Endothelial cell of umbilical vein (primary cell): ENCODE results near the gene SSTR3. TPM values are rescaled to one million over a fixed set of nuclear protein-coding genes. Genes with fewer than 3 reads are reported as not detected.

Experiments
- BruUV-seq: library from RNA; stranded (reverse); fragments of 400-500 nt; replicated peaks from 2 replicates; lab custom pipeline; 2021; lab: Mats Ljungman, UMichigan
- CTCF ChIA-PET: fragments of 300-600, 350-600 bp; sonication (Branson Sonifier 250); formaldehyde crosslinking; loops from one replicate; lab custom pipeline; 2021; ENCODE audit warnings: antibody characterized with exemption, inconsistent platforms; lab: Charles Lee
- POLR2A ChIA-PET: fragments of 300-600, 350-600 bp; sonication (Branson Sonifier 250); formaldehyde crosslinking; loops from one replicate; lab custom pipeline; 2021; ENCODE audit warnings: antibody characterized with exemption, inconsistent platforms; lab: Charles Lee
- DNase-seq: peaks from one replicate; pipeline ENCODE4 v3.0.0-alpha.2; 2011; ENCODE audit warnings: low read depth, low spot score
- FAIRE-seq: peaks from 2 replicates; lab custom pipeline; 2011; peaks lifted over from hg19 to GRCh38; lab: Jason Lieb, UNC
- H2AFZ ChIP-seq: 2 replicates; pipeline ENCODE4 v1.6.0; 2012; ENCODE audit warnings: low read depth, low read length, control low read depth, inconsistent platforms
- H3K27ac ChIP-seq: 2 replicates; pipeline ENCODE4 v1.5.1; 2011; ENCODE audit warnings: low read depth, mild to moderate bottlenecking, control low read depth, low read length, moderate library complexity; ENCODE audit not compliant: insufficient read depth
- H3K27me3 ChIP-seq, 2 experiments: 2 replicates each; pipeline versions ENCODE4 v1.6.0 to v1.6.1; 2011; ENCODE audit warnings: low read length in 2 of 2, mixed read lengths in 1 of 2; ENCODE audit not compliant: control insufficient read depth in 2 of 2, insufficient read depth in 2 of 2
- H3K36me3 ChIP-seq, 2 experiments: 2 replicates in 1 of 2; 3 replicates in 1 of 2; pipeline ENCODE4 v1.5.1; 2011; ENCODE audit warnings: low read length in 2 of 2, mild to moderate bottlenecking in 1 of 2, moderate library complexity in 1 of 2; ENCODE audit not compliant: control insufficient read depth in 2 of 2, insufficient read depth in 2 of 2; ENCODE audit errors: extremely low read depth in 1 of 2
- H3K4me1 ChIP-seq: 3 replicates; pipeline ENCODE4 v1.5.1; 2011; ENCODE audit warnings: mild to moderate bottlenecking, low read length; ENCODE audit not compliant: control insufficient read depth, insufficient read depth; ENCODE audit errors: extremely low read depth
- H3K4me2 ChIP-seq: 2 replicates; pipeline ENCODE4 v1.6.1; 2011; ENCODE audit warnings: low read length, control low read depth, mixed read lengths; ENCODE audit not compliant: insufficient read depth
- H3K4me3 ChIP-seq, 3 experiments: fragments of 200-600 bp in 1 of 3; sonication (generic), shearing (Covaris generic) in 1 of 3; replicated peaks in 1 of 3; 2 replicates each; pipeline ENCODE4 v1.5.1; 2011 to 2016; ENCODE audit warnings: control low read depth in 3 of 3, low read length in 3 of 3, mild to moderate bottlenecking in 2 of 3, inconsistent platforms in 1 of 3, low read depth in 1 of 3, moderate library complexity in 1 of 3; ENCODE audit not compliant: insufficient read depth in 1 of 3
- H3K79me2 ChIP-seq: 2 replicates; pipeline ENCODE4 v1.6.0; 2012; ENCODE audit warnings: low read length, inconsistent platforms; ENCODE audit not compliant: control insufficient read depth, insufficient read depth
- H3K9ac ChIP-seq: replicated peaks from 2 replicates; pipeline ENCODE3; 2011; ENCODE audit warnings: low read length, control low read depth; ENCODE audit not compliant: insufficient read depth; ENCODE audit errors: extremely low read depth
- H3K9me1 ChIP-seq: replicated peaks from 3 replicates; pipeline ENCODE4 v1.6.0; 2011; ENCODE audit warnings: mild to moderate bottlenecking, low read length; ENCODE audit not compliant: control insufficient read depth, insufficient read depth; ENCODE audit errors: extremely low read depth
- H3K9me3 ChIP-seq: replicated peaks from 2 replicates; pipeline ENCODE4 v1.5.1; 2012; ENCODE audit warnings: low read length, inconsistent platforms; ENCODE audit not compliant: control insufficient read depth, insufficient read depth
- H4K20me1 ChIP-seq: replicated peaks from 2 replicates; pipeline ENCODE3; 2011; ENCODE audit warnings: mild to moderate bottlenecking, low read length; ENCODE audit not compliant: control insufficient read depth, insufficient read depth; ENCODE audit errors: extremely low read depth
- CTCF ChIP-seq, 2 donors: IDR thresholded peaks; 1 replicate in 1 of 2; 2 replicates in 1 of 2; pipeline ENCODE4 v1.5.1; 2011; ENCODE audit warnings: low read length in 2 of 2, mild to moderate bottlenecking in 2 of 2, moderate library complexity in 2 of 2, control low read depth in 1 of 2, inconsistent platforms in 1 of 2, low read depth in 1 of 2; ENCODE audit not compliant: insufficient read depth in 1 of 2; ENCODE audit errors: extremely low read depth in 1 of 2
- FOS ChIP-seq: IDR thresholded peaks from 2 replicates; pipeline ENCODE4 v1.6.1; 2011; ENCODE audit warnings: mild to moderate bottlenecking, low read length, moderate library complexity, borderline replicate concordance; ENCODE audit not compliant: insufficient read depth
- JUN ChIP-seq: IDR thresholded peaks from 2 replicates; pipeline ENCODE4 v1.6.1; 2011; ENCODE audit warnings: borderline replicate concordance, low read depth; ENCODE audit not compliant: insufficient read length, insufficient read depth
- MAX ChIP-seq: IDR thresholded peaks from 2 replicates; pipeline ENCODE4 v1.6.1; 2011; ENCODE audit not compliant: insufficient read depth, insufficient read length
- MYC ChIP-seq: IDR thresholded peaks from one replicate; pipeline ENCODE4 v1.6.1; 2011; ENCODE audit warnings: mild to moderate bottlenecking, low read depth, low read length
- POLR2AphosphoS5 ChIP-seq: IDR thresholded peaks from 2 replicates; pipeline ENCODE4 v1.6.1; 2012; ENCODE audit warnings: low read depth, mild to moderate bottlenecking, control low read depth, low read length, moderate library complexity; ENCODE audit not compliant: insufficient read depth
- dilution Hi-C: fragments of 300-500 bp; cut with MboI; formaldehyde crosslinking; loops from one replicate; pipeline ENCODE4 v1.15.0; 2019; ENCODE audit warnings: low sequenced_read_pairs; ENCODE audit not compliant: extremely low pct_ligation_motif_present
- intact Hi-C: fragments of 100-400 bp; cut with micrococcal nuclease; formaldehyde crosslinking; loops from one replicate; pipeline ENCODE4 v1.10.0; 2022
- polyA plus RNA-seq, 4 experiments: library from polyadenylated mRNA; depleted of rRNA in 3 of 4; stranded (reverse) in 3 of 4; unstranded in 1 of 4; fragments of >200 nt; gene quantifications; 2 replicates each; pipeline versions ENCODE4 v1.2.1 to v1.2.3, GENCODE V29; 2011 to 2012; ENCODE audit warnings: missing spikeins in 1 of 4
- total RNA-seq: library from RNA; stranded (reverse); gene quantifications from 2 replicates; pipeline ENCODE4 v1.2.3, GENCODE V29; 2021

The SSTR3 gene
- total and polyA plus RNA-seq, 2 donors (not counting 3 experiments of a cell fraction or from before 2014, with no cell fraction given), result not detected

- H3K27me3 ChIP-seq, result no peaks in the 10 kb centered on the region
- dilution Hi-C loops, result no loop called here
- H3K4me2 ChIP-seq, result no peak overlapping the region
- peaks cover 36% of the 10 kb centered on the region for H3K4me1 ChIP-seq
- POLR2A ChIA-PET, result no interaction called here
- H3K9ac ChIP-seq, result no peak overlapping the region
- CTCF ChIA-PET, result interaction anchor here (1.1 to 4.1 kb wide), 3 partner anchors 10 to 20 kb away, joined by 3 to 36 read pairs (median 4); no protein-coding TSS in a partner anchor
- TF ChIP-seq CTCF (IDR thresholded peaks at IDR 0.05; ENCODE audit: extremely low read depth in 1 of 2, insufficient read depth in 1 of 2, low read depth in 1 of 2, low read length in 2 of 2), result no peak
- no peak for TF ChIP-seq FOS
- no peak for TF ChIP-seq MYC
- TF ChIP-seq MAX, result no peak
- no peak for TF ChIP-seq POLR2AphosphoS5
- no peak for TF ChIP-seq JUN
- H4K20me1 ChIP-seq, result no peaks in the 10 kb centered on the region
- BruUV-seq, result no TSS peak
- H2AFZ ChIP-seq, result no peak overlapping the region
- peaks cover 0 to 2% of the 10 kb centered on the region in 2 experiments for H3K36me3 ChIP-seq
- peaks cover 13% of the 10 kb centered on the region for H3K79me2 ChIP-seq
- no peaks in the 10 kb centered on the region for H3K9me1 ChIP-seq
- intact Hi-C loops, result no loop called here
- no peaks in the 10 kb centered on the region for H3K9me3 ChIP-seq
- FAIRE-seq, result no peak
- no peak overlapping the region for H3K27ac ChIP-seq
- H3K4me3 ChIP-seq, result no peak overlapping the region
- no peak for DNase-seq
Observed at GRCh38 chr22:37239336-37240239, 27.3 kb upstream of the SSTR3 start.
